NCI-H2171 (cell line): ENCODE measurements around the gene FBXW10.
"Not testable (repeated sequence)": the region's sequence is repeated elsewhere in the genome, so short reads cannot be mapped to it uniquely, and the experiment has no call there.

Experiments
- DNase-seq: peaks from one replicate; lab custom pipeline; 2025; lab: John Stamatoyannopoulos, UW

FBXW10 gene

GRCh38 chr17:18750242-18750641 lies 6.4 kb downstream of the FBXW10 start:
- not testable (repeated sequence) for DNase-seq

GRCh38 chr17:18753829-18754409 lies 10.1 kb downstream of the FBXW10 start:
- DNase-seq = not testable (repeated sequence)

- not testable (repeated sequence) for DNase-seq
Observed at GRCh38 chr17:18755969-18756368, 12.1 kb downstream of the FBXW10 start.

- DNase-seq = not testable (repeated sequence)
Observed at GRCh38 chr17:18757368-18758044, 13.7 kb downstream of the FBXW10 start.

GRCh38 chr17:18758344-18758743 lies 14.5 kb downstream of the FBXW10 start:
- not testable (repeated sequence) for DNase-seq

- DNase-seq = not testable (repeated sequence)
Observed at GRCh38 chr17:18760221-18760620, 16.4 kb downstream of the FBXW10 start.

- DNase-seq = not testable (repeated sequence)
Observed at GRCh38 chr17:18770572-18770971, 26.7 kb downstream of the FBXW10 start.

- not testable (repeated sequence) for DNase-seq
Observed at GRCh38 chr17:18771066-18771465, 27.2 kb downstream of the FBXW10 start.

- no peak for DNase-seq
Observed at GRCh38 chr17:18772471-18772870, 28.6 kb downstream of the FBXW10 start.

- peak; percentile 94 for DNase-seq
Observed at GRCh38 chr17:18780991-18781718, 37.3 kb downstream of the FBXW10 start, which contains the start of gene TVP23B. Gene TVP23B, plus strand, starts transcription at chr17:18781183. Its CDS starts 111 bp downstream, at chr17:18781294.

- not testable (repeated sequence) for DNase-seq
Observed at GRCh38 chr17:18781805-18782204, 38.0 kb downstream of the FBXW10 start.

- DNase-seq = not testable (repeated sequence)
Observed at GRCh38 chr17:18785933-18786332, 42.1 kb downstream of the FBXW10 start.

- not testable (repeated sequence) for DNase-seq
Observed at GRCh38 chr17:18786890-18787289, 43.0 kb downstream of the FBXW10 start.

GRCh38 chr17:18791402-18791801 lies 47.5 kb downstream of the FBXW10 start:
- DNase-seq = not testable (repeated sequence)

- not testable (repeated sequence) for DNase-seq
Observed at GRCh38 chr17:18794841-18795240, 51.0 kb downstream of the FBXW10 start.

- DNase-seq = not testable (repeated sequence)
Observed at GRCh38 chr17:18796887-18797286, 53.0 kb downstream of the FBXW10 start.

GRCh38 chr17:18803458-18804245 lies 59.8 kb downstream of the FBXW10 start:
- not testable (repeated sequence) for DNase-seq

- DNase-seq = not testable (repeated sequence)
Observed at GRCh38 chr17:18815924-18816323, 72.1 kb downstream of the FBXW10 start.

- peak; percentile 45 for DNase-seq
Observed at GRCh38 chr17:18816489-18817371, 72.9 kb downstream of the FBXW10 start.

- not testable (repeated sequence) for DNase-seq
Observed at GRCh38 chr17:18821430-18821829, 77.6 kb downstream of the FBXW10 start.

GRCh38 chr17:18827613-18828012 lies 83.8 kb downstream of the FBXW10 start:
- DNase-seq = not testable (repeated sequence)
